Limb (tissue), 2 donors: ENCODE results near the gene GJB4.
"Not testable (repeated sequence)": the region's sequence is repeated elsewhere in the genome, so short reads cannot be mapped to it uniquely, and the experiment has no call there.

Experiments used
- DNase-seq, 2 donors: peaks; one replicate each; pipeline ENCODE4 v3.0.0-alpha.2; 2016; ENCODE audit errors: extremely low spot score in 2 of 2

The GJB4 gene

DNA sequence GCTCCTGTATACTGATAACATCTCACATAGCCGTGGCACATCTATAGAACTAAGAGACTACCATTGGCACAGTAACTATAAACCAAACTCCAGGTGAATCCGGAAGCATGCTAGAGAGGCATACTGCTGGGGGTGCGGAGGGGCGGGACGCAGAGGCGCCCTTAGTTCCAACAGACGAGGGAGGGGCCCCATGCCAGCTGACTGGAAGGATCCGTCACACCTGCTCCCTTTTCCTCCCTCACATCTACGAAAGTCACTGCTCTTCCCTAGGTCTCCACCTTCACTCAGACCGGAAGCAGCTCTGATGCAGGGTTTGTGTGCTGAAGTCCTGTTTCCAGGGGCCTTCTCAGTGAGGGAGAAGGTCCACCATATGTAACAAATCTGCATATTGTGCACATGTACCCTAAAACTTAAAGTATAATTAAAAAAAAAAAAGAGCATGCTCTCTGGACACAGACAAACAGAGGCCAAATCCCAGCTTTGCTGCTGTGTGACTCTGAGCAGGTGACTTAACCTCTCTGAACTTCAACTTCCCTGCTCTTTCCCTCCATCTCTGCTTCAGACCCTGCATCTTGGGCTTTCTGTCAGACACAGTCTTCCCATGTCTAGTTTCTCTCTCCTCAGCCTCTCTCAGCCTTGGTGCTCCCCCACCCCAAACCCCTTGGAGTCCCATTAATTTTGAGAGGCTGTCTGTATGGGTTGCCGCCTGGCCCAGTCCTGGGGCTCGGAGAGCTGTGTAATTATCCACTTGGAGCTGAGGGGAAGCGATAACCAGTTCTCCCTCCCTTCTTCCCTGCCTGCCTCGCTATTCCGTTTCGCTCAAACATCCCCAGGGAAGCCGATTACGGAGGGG, 12.5 kb upstream of the GJB4 start:
- DNase-seq: no peak

DNA sequence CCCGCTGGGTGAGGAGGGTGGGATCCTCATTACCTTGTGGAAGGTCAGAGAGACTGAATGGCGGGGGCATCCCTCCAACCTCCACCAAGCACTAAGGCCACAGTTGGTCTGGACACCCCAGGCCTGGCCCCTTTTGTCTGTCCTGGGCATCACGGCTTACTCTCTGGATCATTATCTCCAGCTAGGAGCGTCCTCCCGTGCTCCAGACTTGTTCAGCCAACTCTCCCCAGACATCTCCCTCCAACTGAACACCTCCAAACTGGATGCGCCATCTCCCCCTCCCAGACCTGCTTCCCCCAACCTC, 11.9 kb upstream of the GJB4 start:
- no peak for DNase-seq

DNA sequence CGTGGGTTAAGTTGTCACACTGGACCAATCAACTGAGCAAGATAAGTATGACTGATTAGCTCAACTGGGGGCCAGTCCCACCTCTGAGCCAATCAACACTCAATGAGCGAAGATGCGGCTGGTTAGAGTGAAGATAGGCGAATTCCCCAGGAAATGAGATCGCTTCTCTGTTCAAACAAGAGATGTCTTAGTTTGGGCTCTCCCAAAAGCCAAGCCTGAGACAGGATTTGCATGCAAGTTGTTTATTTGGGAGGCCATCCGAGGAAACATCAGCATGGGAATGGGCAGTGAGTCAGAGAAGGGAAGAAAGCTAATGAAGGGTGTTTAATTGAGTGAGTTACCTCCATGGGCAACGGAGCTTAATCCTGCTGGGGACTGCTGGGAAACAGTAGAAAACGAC, 9.5 kb upstream of the GJB4 start:
- DNase-seq: no peak

DNA sequence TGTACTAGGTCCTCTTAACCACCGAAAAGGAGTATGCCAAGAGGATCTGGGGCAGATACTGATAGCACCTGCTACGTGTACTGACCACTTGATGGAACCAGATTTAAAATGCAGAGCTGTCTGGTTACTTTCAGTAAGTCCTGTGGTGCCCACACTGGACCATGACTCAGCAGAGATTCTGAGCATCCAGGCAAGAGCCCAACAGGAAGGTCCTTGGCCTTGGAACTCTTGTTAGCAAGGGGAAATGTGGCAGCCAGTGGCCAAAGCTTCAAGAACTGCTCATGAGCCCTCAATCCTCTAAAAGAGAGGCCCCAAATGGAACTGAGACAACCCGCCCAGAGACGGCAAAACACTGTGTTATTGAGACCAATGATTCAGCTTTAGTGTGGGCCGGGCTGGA, 8.9 kb upstream of the GJB4 start:
- DNase-seq: no peak

GRCh38 chr1:34753163-34753562, 6.4 kb upstream of the GJB4 start:
- no peak for DNase-seq

DNA sequence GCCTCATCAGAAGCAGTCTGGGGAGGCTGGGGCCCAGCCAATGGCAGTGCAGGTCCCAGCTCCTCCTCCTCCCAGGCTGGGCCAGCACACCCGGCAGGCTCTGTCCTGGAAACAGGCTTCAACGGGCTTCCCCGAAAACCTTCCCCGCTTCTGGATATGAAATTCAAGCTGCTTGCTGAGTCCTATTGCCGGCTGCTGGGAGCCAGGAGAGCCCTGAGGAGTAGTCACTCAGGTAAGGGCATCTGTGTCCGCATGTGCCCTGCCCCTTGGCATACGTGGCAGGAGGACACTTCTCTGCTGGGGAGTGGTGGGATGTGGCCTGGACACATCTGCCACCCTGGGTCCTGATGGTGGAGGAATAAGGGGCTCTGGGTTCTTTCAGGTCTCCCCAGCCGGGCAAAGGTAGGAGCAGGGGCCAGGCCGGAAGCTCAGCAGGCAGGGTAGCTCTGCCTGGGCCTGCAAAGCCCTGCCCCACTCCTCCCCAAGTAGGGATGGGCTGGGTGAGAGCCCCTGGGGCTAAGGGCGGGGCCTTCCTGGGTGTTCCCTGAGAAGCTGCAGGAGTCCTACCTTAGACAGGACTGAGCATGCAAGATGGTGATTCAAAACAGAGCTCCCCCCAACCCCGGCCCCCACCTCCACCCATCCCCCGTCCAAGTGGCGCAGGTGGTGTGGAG, 4.4 kb upstream of the GJB4 start, which contains the start of gene GJB5:
GJB5 (plus strand) TSS at position 84 of the 674 bp plus-strand sequence. CDS start 2,284 bp downstream, outside the sequence.
- DNase-seq: peak in 1 of 2 donors; percentile 48

- DNase-seq: no peak
Measured at GRCh38 chr1:34755961-34756360, 3.6 kb upstream of the GJB4 start.

GRCh38 chr1:34757386-34757785, 2.2 kb upstream of the GJB4 start:
- DNase-seq: no peak

DNA sequence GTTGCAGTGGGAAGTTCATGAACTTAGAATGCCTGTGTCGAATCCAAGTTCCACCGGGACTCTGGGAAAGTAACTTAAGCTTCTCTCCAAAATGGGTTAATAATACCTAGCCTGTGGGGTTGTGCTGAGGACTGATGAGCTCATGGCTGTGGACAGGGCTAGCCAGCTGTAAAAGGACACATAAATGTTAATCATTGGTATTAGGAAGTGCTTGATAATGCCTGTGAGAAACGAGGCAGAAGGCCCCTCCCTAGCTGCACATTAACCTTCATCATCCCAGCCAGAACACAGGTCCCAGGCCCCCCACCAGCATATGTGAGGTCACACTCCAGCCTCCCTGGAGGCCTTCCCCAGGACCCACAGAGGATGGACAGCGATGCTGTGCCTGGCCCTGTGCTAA, 789 bp upstream of the GJB4 start:
- DNase-seq: no peak

GRCh38 chr1:34761176-34761761, 1.7 kb downstream of the GJB4 start:
- no peak for DNase-seq

- no peak for DNase-seq
Measured at GRCh38 chr1:34761776-34762307, 2.3 kb downstream of the GJB4 start.

GRCh38 chr1:34762474-34763141, 3.1 kb downstream of the GJB4 start:
- DNase-seq: no peak

GRCh38 chr1:34763142-34763781, 3.7 kb downstream of the GJB4 start:
- no peak for DNase-seq

- no peak for DNase-seq
Measured at GRCh38 chr1:34768856-34769255, 9.3 kb downstream of the GJB4 start.

DNA sequence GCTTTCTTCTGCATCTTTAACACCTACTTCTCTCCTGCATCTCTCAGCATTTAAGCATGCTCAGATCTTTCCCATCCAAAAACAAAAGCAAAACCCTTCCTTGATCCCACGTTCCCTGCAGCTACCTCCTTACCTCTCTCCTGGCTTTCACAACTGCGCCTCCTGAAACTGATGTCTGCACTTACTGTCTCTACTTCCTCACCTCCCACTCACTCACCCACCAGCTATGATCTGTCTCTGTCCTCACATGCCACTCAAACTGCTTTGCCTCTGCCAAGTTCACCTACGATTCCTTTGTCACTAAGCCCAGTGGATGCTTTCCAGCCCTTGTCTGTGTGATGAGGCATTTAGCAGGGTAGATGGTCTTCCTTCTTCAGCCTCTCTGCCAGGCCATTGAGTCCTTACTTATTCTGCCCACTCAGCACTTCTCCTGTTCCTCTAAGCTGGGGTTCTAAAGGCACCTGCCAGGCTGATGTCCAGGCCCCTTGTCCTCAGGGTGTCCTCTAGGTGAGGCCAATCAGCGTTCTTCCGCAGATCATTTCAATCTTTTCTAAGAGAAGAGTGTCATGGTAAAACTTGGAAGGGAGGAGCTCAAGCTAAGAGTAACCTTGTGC, 11.5 kb downstream of the GJB4 start:
- no peak for DNase-seq

GRCh38 chr1:34771573-34772371, 12.2 kb downstream of the GJB4 start:
- no peak for DNase-seq

- not testable (repeated sequence) for DNase-seq
Measured at GRCh38 chr1:34773114-34773513, 13.6 kb downstream of the GJB4 start.

GRCh38 chr1:34774957-34775356, 15.4 kb downstream of the GJB4 start:
- no peak for DNase-seq

DNA sequence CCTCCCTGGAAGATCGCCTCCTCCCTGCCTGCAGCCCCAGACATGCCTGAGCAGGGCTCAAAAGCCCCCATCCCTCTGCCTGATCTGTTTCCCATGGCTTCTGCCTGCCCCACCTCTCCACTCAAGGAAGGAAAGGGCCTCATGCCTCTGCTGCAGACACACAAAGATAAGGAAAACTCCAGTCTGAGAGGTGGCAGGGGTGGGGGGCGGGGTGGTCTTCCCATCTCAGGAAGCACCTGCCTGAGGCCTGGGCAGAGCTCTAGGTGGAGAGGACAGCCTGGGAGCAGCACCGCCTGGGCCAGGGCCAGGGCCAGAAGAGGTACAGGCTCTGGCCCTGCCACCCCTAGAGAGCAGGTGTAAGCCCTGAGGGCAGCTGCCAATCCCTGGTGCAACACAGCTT, 17.4 kb downstream of the GJB4 start:
- DNase-seq: no peak
